ENCODE measurements around the gene FUZ.

DNA sequence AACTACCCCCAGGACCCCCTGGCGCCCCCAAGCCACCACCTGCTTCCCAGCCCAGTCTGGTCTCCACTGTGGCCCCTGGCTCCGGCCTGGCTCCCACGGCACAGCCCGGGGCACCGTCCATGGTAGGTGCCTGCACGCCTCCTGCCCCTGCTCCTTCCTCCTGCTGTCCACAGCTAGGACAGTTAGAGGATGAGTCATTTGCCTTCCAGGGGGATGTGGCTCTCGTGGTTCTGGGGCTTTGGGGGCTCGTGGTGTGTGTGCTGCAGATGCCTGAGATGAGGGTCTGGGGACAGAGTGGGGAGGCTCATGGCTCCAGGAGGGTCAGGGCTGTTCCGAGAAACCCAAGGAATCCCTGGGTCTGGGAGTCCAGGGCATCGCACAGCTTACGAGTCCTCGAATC, 17.7 kb upstream of the FUZ start:
- TF ChIP-seq YY1 (IDR thresholded peaks at IDR 0.05; ENCODE audit: insufficient read depth, insufficient read length) (no peak), ZNF274 (IDR thresholded peaks at IDR 0.05; ENCODE audit: low read depth, low read length) (no peak)
